ENCODE data around the gene SEC61G. TPM values are rescaled to one million over a fixed set of nuclear protein-coding genes. Genes with fewer than 3 reads are reported as not detected.

SEC61G gene
- total and polyA plus RNA-seq, 2 of the 4 experiments (the other 2 are of a cell fraction): 387 to 685 TPM

DNA sequence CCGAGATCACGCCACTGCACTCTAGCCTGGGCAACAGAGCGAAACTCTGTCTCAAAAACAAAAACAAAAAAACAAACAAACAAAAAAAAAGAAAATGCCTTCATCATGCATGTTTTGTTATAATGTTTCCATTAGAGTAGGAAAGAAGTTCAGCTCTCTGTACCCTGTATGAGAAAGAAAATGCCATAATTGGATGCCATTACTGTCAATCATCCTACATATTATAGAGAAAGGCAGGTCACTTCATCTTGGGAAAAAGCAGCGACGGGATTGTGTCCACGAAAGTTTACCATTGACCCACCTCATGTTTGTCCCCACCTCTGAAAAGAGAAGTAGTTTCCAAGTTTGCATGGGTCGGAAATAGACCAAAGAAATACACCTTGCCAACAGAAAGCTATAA is 33.8 kb downstream of the SEC61G start:
- dilution Hi-C loops (cut with HindIII; ENCODE audit: low sequenced_read_pairs, unreplicated experiment) (no loop called here), in situ Hi-C loops (cut with MboI; ENCODE audit: low sequenced_read_pairs) (no loop called here), intact Hi-C loops (cut with micrococcal nuclease) (no loop called here)
- BruUV-seq (replicated peaks): no TSS peak
- no peak overlapping the region for H3K4me2 ChIP-seq (ENCODE audit: low read depth, low read length)
- no peak for ATAC-seq (ENCODE audit: low read depth)
- no peaks in the 10 kb centered on the region for H3K9me3 ChIP-seq (ENCODE audit: control insufficient read depth, insufficient read depth, low read length)
- no peak overlapping the region for H2AK5ac ChIP-seq (ENCODE audit: low read depth, low read length)
- no peak overlapping the region for H3K27ac ChIP-seq (ENCODE audit: insufficient read depth, low read length)
- WGBS, 2 experiments (ENCODE audit: extremely low coverage in 2 of 2, insufficient read length in 1 of 2): no CpG with 5 or more reads among the region's 7 CpGs
- no peaks in the 10 kb centered on the region for H3K27me3 ChIP-seq (ENCODE audit: control insufficient read depth, insufficient read depth, low read length)
- H3K36me3 ChIP-seq (ENCODE audit: control insufficient read depth, insufficient read depth, low read length): no peaks in the 10 kb centered on the region
- no peak for DNase-seq
- H4K91ac ChIP-seq (ENCODE audit: insufficient read depth, low read depth, low read length): no peak overlapping the region
- TF ChIP-seq MAZ (IDR thresholded peaks at IDR 0.05; ENCODE audit: borderline replicate concordance, low read depth, low read length): no peak
- TF ChIP-seq RFX5 (IDR thresholded peaks at IDR 0.05; ENCODE audit: low read depth, low read length): no peak
- TF ChIP-seq, protein P1, sequence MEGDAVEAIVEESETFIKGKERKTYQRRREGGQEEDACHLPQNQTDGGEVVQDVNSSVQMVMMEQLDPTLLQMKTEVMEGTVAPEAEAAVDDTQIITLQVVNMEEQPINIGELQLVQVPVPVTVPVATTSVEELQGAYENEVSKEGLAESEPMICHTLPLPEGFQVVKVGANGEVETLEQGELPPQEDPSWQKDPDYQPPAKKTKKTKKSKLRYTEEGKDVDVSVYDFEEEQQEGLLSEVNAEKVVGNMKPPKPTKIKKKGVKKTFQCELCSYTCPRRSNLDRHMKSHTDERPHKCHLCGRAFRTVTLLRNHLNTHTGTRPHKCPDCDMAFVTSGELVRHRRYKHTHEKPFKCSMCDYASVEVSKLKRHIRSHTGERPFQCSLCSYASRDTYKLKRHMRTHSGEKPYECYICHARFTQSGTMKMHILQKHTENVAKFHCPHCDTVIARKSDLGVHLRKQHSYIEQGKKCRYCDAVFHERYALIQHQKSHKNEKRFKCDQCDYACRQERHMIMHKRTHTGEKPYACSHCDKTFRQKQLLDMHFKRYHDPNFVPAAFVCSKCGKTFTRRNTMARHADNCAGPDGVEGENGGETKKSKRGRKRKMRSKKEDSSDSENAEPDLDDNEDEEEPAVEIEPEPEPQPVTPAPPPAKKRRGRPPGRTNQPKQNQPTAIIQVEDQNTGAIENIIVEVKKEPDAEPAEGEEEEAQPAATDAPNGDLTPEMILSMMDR (conservative IDR thresholded peaks at IDR 0.05; ENCODE audit: low read depth, low read length): no peak
- TF ChIP-seq BHLHE40 (IDR thresholded peaks at IDR 0.05; ENCODE audit: low read depth, low read length): no peak
- TF ChIP-seq MXI1 (IDR thresholded peaks at IDR 0.05; ENCODE audit: borderline replicate concordance, low read depth, low read length): no peak
- no peak for TF ChIP-seq RCOR1 (IDR thresholded peaks at IDR 0.05; ENCODE audit: insufficient replicate concordance, low read length)
- TF ChIP-seq, protein P2, sequence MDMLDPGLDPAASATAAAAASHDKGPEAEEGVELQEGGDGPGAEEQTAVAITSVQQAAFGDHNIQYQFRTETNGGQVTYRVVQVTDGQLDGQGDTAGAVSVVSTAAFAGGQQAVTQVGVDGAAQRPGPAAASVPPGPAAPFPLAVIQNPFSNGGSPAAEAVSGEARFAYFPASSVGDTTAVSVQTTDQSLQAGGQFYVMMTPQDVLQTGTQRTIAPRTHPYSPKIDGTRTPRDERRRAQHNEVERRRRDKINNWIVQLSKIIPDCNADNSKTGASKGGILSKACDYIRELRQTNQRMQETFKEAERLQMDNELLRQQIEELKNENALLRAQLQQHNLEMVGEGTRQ (IDR thresholded peaks at IDR 0.05; ENCODE audit: low read depth, low read length): no peak
- no peak for TF ChIP-seq CEBPB (IDR thresholded peaks at IDR 0.05; ENCODE audit: low read depth, low read length)
- TF ChIP-seq RAD21 (IDR thresholded peaks at IDR 0.05; ENCODE audit: low read length): no peak
- TF ChIP-seq SMC3 (IDR thresholded peaks at IDR 0.05; ENCODE audit: low read depth, low read length): no peak
- TF ChIP-seq NFE2L2 (IDR thresholded peaks at IDR 0.05; ENCODE audit: low read depth, low read length): no peak
- TF ChIP-seq POLR2A (IDR thresholded peaks at IDR 0.05; ENCODE audit: low read depth, low read length): no peak
- TF ChIP-seq FOS (IDR thresholded peaks at IDR 0.05; ENCODE audit: low read depth, low read length): no peak
- no peak for TF ChIP-seq CHD1 (IDR thresholded peaks at IDR 0.05; ENCODE audit: low read depth, low read length)
- no peak for TF ChIP-seq MAFK (IDR thresholded peaks at IDR 0.05; ENCODE audit: low read depth, low read length)
- TF ChIP-seq, protein P3, sequence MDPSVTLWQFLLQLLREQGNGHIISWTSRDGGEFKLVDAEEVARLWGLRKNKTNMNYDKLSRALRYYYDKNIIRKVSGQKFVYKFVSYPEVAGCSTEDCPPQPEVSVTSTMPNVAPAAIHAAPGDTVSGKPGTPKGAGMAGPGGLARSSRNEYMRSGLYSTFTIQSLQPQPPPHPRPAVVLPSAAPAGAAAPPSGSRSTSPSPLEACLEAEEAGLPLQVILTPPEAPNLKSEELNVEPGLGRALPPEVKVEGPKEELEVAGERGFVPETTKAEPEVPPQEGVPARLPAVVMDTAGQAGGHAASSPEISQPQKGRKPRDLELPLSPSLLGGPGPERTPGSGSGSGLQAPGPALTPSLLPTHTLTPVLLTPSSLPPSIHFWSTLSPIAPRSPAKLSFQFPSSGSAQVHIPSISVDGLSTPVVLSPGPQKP (IDR thresholded peaks at IDR 0.05; ENCODE audit: borderline replicate concordance, low read depth, low read length): no peak
- H4K20me1 ChIP-seq (ENCODE audit: insufficient read depth, low read length): no peaks in the 10 kb centered on the region
- H2AK9ac ChIP-seq (replicated peaks; ENCODE audit: low read depth, low read length, poor library complexity): no peak overlapping the region
- H3K4ac ChIP-seq (ENCODE audit: low read depth, low read length): no peak overlapping the region
- H3K4me1 ChIP-seq (ENCODE audit: control insufficient read depth, insufficient read depth, low read length): no peaks in the 10 kb centered on the region
- H4K8ac ChIP-seq (ENCODE audit: low read depth in 2 of 2, low read length in 2 of 2): no peak overlapping the region
- H2BK5ac ChIP-seq (ENCODE audit: low read depth, low read length, poor library complexity, severe bottlenecking): no peak overlapping the region
- no peak overlapping the region for H3K9ac ChIP-seq (ENCODE audit: low read depth, low read length)
- no peak overlapping the region for H4K5ac ChIP-seq (ENCODE audit: low read depth, low read length)
- no peak overlapping the region for H3K4me3 ChIP-seq (ENCODE audit: insufficient read depth, low read depth, low read length)
- no peak overlapping the region for H3K23ac ChIP-seq (ENCODE audit: low read depth, low read length)
- H3K9me1 ChIP-seq (ENCODE audit: insufficient read depth, low read length): no peaks in the 10 kb centered on the region
- no peaks in the 10 kb centered on the region for H3K79me1 ChIP-seq (ENCODE audit: low read depth in 1 of 2, low read length in 2 of 2)
- ChIA-PET CTCF (no interaction called here), POLR2A (ENCODE audit: unreplicated experiment) (no interaction called here)
- no peak overlapping the region for H3K14ac ChIP-seq (replicated peaks; ENCODE audit: low read depth, low read length)
- H2AFZ ChIP-seq (replicated peaks; ENCODE audit: low read length, poor library complexity): no peak overlapping the region
- H2BK120ac ChIP-seq (ENCODE audit: low read depth, low read length): no peak overlapping the region
- no peak overlapping the region for H3K56ac ChIP-seq (ENCODE audit: extremely low read depth, insufficient read depth, low read length)
- no peak overlapping the region for H3K18ac ChIP-seq (ENCODE audit: low read depth, low read length)
- no peak overlapping the region for H2BK20ac ChIP-seq (ENCODE audit: low read depth, low read length)
- H2BK15ac ChIP-seq (ENCODE audit: low read depth, low read length): no peak overlapping the region

Data from IMR-90 (cell line).